NCI-H69 (cell line): Measurements from ENCODE around the gene CSNK1A1.
"Not testable (repeated sequence)": the region's sequence is repeated elsewhere in the genome, so short reads cannot be mapped to it uniquely, and the experiment has no call there.

ENCODE experiments used
- DNase-seq: peaks from one replicate; lab custom pipeline; 2025; lab: John Stamatoyannopoulos, UW

The CSNK1A1 gene

GRCh38 chr5:149456597-149457392 is 94.4 kb downstream of the CSNK1A1 start:
- no peak for DNase-seq

GRCh38 chr5:149455889-149456409 is 95.3 kb downstream of the CSNK1A1 start:
- no peak for DNase-seq

- peak; percentile 37 for DNase-seq
These were observed 97.4 kb downstream of the CSNK1A1 start for GRCh38 chr5:149453618-149454415.

- peak; percentile 38 for DNase-seq
These were observed 98.3 kb downstream of the CSNK1A1 start for GRCh38 chr5:149452665-149453617.

- no peak for DNase-seq
These were observed 99.1 kb downstream of the CSNK1A1 start for GRCh38 chr5:149452007-149452664.

- no peak for DNase-seq
These were observed 101.0 kb downstream of the CSNK1A1 start for GRCh38 chr5:149450199-149450598.

- peak; percentile 65 for DNase-seq
These were observed 102.2 kb downstream of the CSNK1A1 start for GRCh38 chr5:149448831-149449714.

GRCh38 chr5:149448431-149448830 is 102.8 kb downstream of the CSNK1A1 start:
- no peak for DNase-seq

- DNase-seq, result no peak
These were observed 103.6 kb downstream of the CSNK1A1 start for GRCh38 chr5:149447373-149448367.

- DNase-seq, result not testable (repeated sequence)
These were observed 104.4 kb downstream of the CSNK1A1 start for GRCh38 chr5:149446794-149447193.

- DNase-seq, result peak; percentile 88
These were observed 105.4 kb downstream of the CSNK1A1 start for GRCh38 chr5:149445739-149446369.

GRCh38 chr5:149445343-149445738 is 105.9 kb downstream of the CSNK1A1 start:
- no peak for DNase-seq

- not testable (repeated sequence) for DNase-seq
These were observed 106.8 kb downstream of the CSNK1A1 start for GRCh38 chr5:149444430-149444829.

GRCh38 chr5:149443210-149443609 is 108.0 kb downstream of the CSNK1A1 start:
- no peak for DNase-seq

- peak; percentile 72 for DNase-seq
These were observed 108.6 kb downstream of the CSNK1A1 start for GRCh38 chr5:149442563-149443182.
